H1 (cell line): Measurements from ENCODE around the gene DENND1A. TPM values are rescaled to one million over a fixed set of nuclear protein-coding genes. Genes with fewer than 3 reads are reported as not detected.

ENCODE experiments used
- CTCF ChIA-PET: fragments of 300-600 bp; sonication (Branson Sonifier 250); formaldehyde crosslinking; loops from one replicate; lab custom pipeline; 2021; ENCODE audit not compliant: partially characterized antibody; lab: Charles Lee
- POLR2A ChIA-PET: fragments of 300-600 bp; sonication (Branson Sonifier 250); formaldehyde crosslinking; loops from one replicate; lab custom pipeline; 2021; ENCODE audit warnings: inconsistent platforms; ENCODE audit not compliant: partially characterized antibody; lab: Charles Lee
- DNase-seq, 2 experiments: peaks; one replicate each; pipeline versions ENCODE4 v3.0.0 to v3.0.0-alpha.2; 2010 to 2022; ENCODE audit warnings: low spot score in 2 of 2, low read depth in 1 of 2, mixed read lengths in 1 of 2
- FAIRE-seq: peaks from 2 replicates; lab custom pipeline; 2011; peaks lifted over from hg19 to GRCh38; lab: Jason Lieb, UNC
- H2AFZ ChIP-seq: 2 replicates; pipeline ENCODE4 v1.8.1; 2012; ENCODE audit warnings: low read length, inconsistent platforms
- H2AK5ac ChIP-seq: 2 replicates; pipeline ENCODE4 v1.6.1; 2013; ENCODE audit warnings: low read depth, low read length
- H2BK120ac ChIP-seq: replicated peaks from 2 replicates; pipeline ENCODE3; 2013; ENCODE audit warnings: low read depth, low read length, inconsistent platforms
- H2BK12ac ChIP-seq: 2 replicates; pipeline ENCODE4 v1.6.1; 2013; ENCODE audit warnings: low read depth, low read length
- H2BK15ac ChIP-seq: 2 replicates; pipeline ENCODE4 v1.6.1; 2013; ENCODE audit warnings: low read length
- H2BK20ac ChIP-seq: 2 replicates; pipeline ENCODE4 v1.6.1; 2013; ENCODE audit warnings: low read length
- H2BK5ac ChIP-seq: 2 replicates; pipeline ENCODE4 v1.6.1; 2013; ENCODE audit warnings: low read depth, low read length
- H3K14ac ChIP-seq: 2 replicates; pipeline ENCODE4 v1.6.1; 2013; ENCODE audit warnings: inconsistent platforms; ENCODE audit not compliant: insufficient read length
- H3K18ac ChIP-seq: 2 replicates; pipeline ENCODE4 v1.6.1; 2013; ENCODE audit warnings: low read length; ENCODE audit errors: extremely low read depth
- H3K23ac ChIP-seq: 2 replicates; pipeline ENCODE4 v1.6.1; 2013; ENCODE audit warnings: inconsistent platforms; ENCODE audit not compliant: insufficient read length
- H3K23me2 ChIP-seq: 2 replicates; pipeline ENCODE4 v1.6.1; 2013; ENCODE audit warnings: low read depth, low read length
- H3K27ac ChIP-seq: 2 replicates; pipeline ENCODE4 v1.6.1; 2011; ENCODE audit warnings: low read depth, low read length, inconsistent platforms
- H3K27me3 ChIP-seq, 4 experiments: replicated peaks in 1 of 4; 1 replicate in 1 of 4; 2 replicates in 3 of 4; pipeline versions ENCODE4 v1.6.1 to v1.8.1; 2011 to 2013; ENCODE audit warnings: low read length in 3 of 4, mild to moderate bottlenecking in 3 of 4, inconsistent platforms in 2 of 4, mixed read lengths in 2 of 4, moderate library complexity in 1 of 4; ENCODE audit not compliant: control insufficient read depth in 3 of 4, insufficient read depth in 3 of 4; ENCODE audit errors: extremely low read depth in 1 of 4
- H3K36me3 ChIP-seq, 4 experiments: 2 replicates each; pipeline versions ENCODE4 v1.6.1 to v1.8.1; 2011 to 2013; ENCODE audit warnings: mild to moderate bottlenecking in 4 of 4, low read length in 3 of 4, moderate library complexity in 2 of 4, control low read depth in 1 of 4, inconsistent platforms in 1 of 4; ENCODE audit not compliant: insufficient read depth in 4 of 4, control insufficient read depth in 2 of 4
- H3K4ac ChIP-seq: replicated peaks from 2 replicates; pipeline ENCODE3; 2013; ENCODE audit warnings: low read length, low read depth, mixed read lengths, inconsistent platforms; ENCODE audit not compliant: insufficient read length
- H3K4me1 ChIP-seq, 4 experiments: replicated peaks in 1 of 4; 1 replicate in 1 of 4; 2 replicates in 3 of 4; pipeline versions ENCODE4 v1.6.1 to v1.8.1; 2011 to 2013; ENCODE audit warnings: low read length in 3 of 4, inconsistent platforms in 2 of 4, mixed read lengths in 1 of 4; ENCODE audit not compliant: insufficient read depth in 4 of 4, control insufficient read depth in 3 of 4
- H3K4me2 ChIP-seq, 2 experiments: 2 replicates each; pipeline versions ENCODE4 v1.6.1 to v1.8.1; 2011 to 2013; ENCODE audit warnings: low read depth in 2 of 2, low read length in 2 of 2, control low read depth in 1 of 2, inconsistent platforms in 1 of 2, mild to moderate bottlenecking in 1 of 2; ENCODE audit not compliant: insufficient read depth in 1 of 2
- H3K4me3 ChIP-seq, 4 experiments: fragments of 200-600, 300-600 bp in 1 of 4; sonication (generic), shearing (Covaris generic), sonication (Bioruptor Twin) in 1 of 4; 2 replicates each; pipeline versions ENCODE4 v1.5.1 to v1.8.1; 2011 to 2016; ENCODE audit warnings: low read length in 4 of 4, low read depth in 3 of 4, control low read depth in 2 of 4, inconsistent platforms in 2 of 4, mild to moderate bottlenecking in 2 of 4, mixed read lengths in 1 of 4, moderate library complexity in 1 of 4; ENCODE audit not compliant: insufficient read depth in 2 of 4; ENCODE audit errors: extremely low read depth in 1 of 4
- H3K56ac ChIP-seq: replicated peaks from 2 replicates; pipeline ENCODE3; 2013; ENCODE audit warnings: low read depth, mild to moderate bottlenecking, mixed read lengths, low read length, inconsistent platforms; ENCODE audit not compliant: insufficient read length
- H3K79me1 ChIP-seq: 2 replicates; pipeline ENCODE4 v1.6.1; 2013; ENCODE audit warnings: low read depth, low read length, control low read depth
- H3K79me2 ChIP-seq, 2 experiments: 2 replicates each; pipeline versions ENCODE4 v1.6.1 to v1.8.1; 2012 to 2013; ENCODE audit warnings: low read length in 2 of 2, mild to moderate bottlenecking in 2 of 2, inconsistent platforms in 1 of 2; ENCODE audit not compliant: insufficient read depth in 2 of 2, control insufficient read depth in 1 of 2
- H3K9ac ChIP-seq, 4 experiments: replicated peaks in 1 of 4; 1 replicate in 1 of 4; 2 replicates in 3 of 4; pipeline versions ENCODE4 v1.6.1 to v1.8.1; 2011 to 2013; ENCODE audit warnings: low read depth in 3 of 4, low read length in 3 of 4, control low read depth in 2 of 4, mild to moderate bottlenecking in 2 of 4, moderate library complexity in 2 of 4, inconsistent platforms in 1 of 4; ENCODE audit errors: extremely low read depth in 1 of 4
- H3K9me3 ChIP-seq, 2 experiments: 2 replicates each; pipeline versions ENCODE4 v1.6.1 to v1.8.1; 2012 to 2013; ENCODE audit warnings: mild to moderate bottlenecking in 2 of 2, moderate library complexity in 2 of 2, control low read depth in 1 of 2, inconsistent platforms in 1 of 2, low read depth in 1 of 2, low read length in 1 of 2, mixed read lengths in 1 of 2; ENCODE audit not compliant: insufficient read depth in 2 of 2
- H4K20me1 ChIP-seq, 2 experiments: replicated peaks in 1 of 2; 2 replicates each; pipeline versions ENCODE3 to v1.8.1; 2011 to 2013; ENCODE audit warnings: inconsistent platforms in 2 of 2, low read length in 2 of 2, mild to moderate bottlenecking in 1 of 2; ENCODE audit not compliant: insufficient read depth in 2 of 2, control insufficient read depth in 1 of 2
- H4K5ac ChIP-seq: 2 replicates; pipeline ENCODE4 v1.6.1; 2013; ENCODE audit warnings: low read length, low read depth, mixed read lengths, inconsistent platforms; ENCODE audit not compliant: insufficient read length
- H4K8ac ChIP-seq: 2 replicates; pipeline ENCODE4 v1.8.0; 2013; ENCODE audit warnings: mild to moderate bottlenecking, moderate library complexity, low read length, inconsistent platforms; ENCODE audit not compliant: insufficient read depth; ENCODE audit errors: extremely low read depth
- H4K91ac ChIP-seq: replicated peaks from 2 replicates; pipeline ENCODE3; 2013; ENCODE audit warnings: low read length, mixed read lengths, inconsistent platforms; ENCODE audit not compliant: insufficient read length
- CHD2 ChIP-seq: IDR thresholded peaks from 2 replicates; pipeline ENCODE4 v1.6.1; 2012; ENCODE audit warnings: low read length, improper control_type of control experiment
- FOSL1 ChIP-seq: IDR thresholded peaks from 2 replicates; pipeline ENCODE4 v1.6.1; 2011; ENCODE audit warnings: mild to moderate bottlenecking, low read depth, low read length, moderate library complexity; ENCODE audit not compliant: insufficient read depth
- HDAC6 ChIP-seq: IDR thresholded peaks from one replicate; pipeline ENCODE4 v1.7.1; 2012; ENCODE audit warnings: low read depth, mild to moderate bottlenecking, inconsistent platforms, low read length, moderate library complexity
- KDM1A ChIP-seq: fragments of 200-600, 300-600 bp; sonication (generic); IDR thresholded peaks from 2 replicates; pipeline ENCODE4 v1.7.1; 2016; ENCODE audit warnings: mild to moderate bottlenecking, low read length, borderline replicate concordance
- KDM4A ChIP-seq: IDR thresholded peaks from one replicate; pipeline ENCODE4 v1.7.1; 2012; ENCODE audit warnings: low read depth, mild to moderate bottlenecking, moderate library complexity, low read length, inconsistent platforms; ENCODE audit not compliant: severe bottlenecking
- PHF8 ChIP-seq: fragments of 200-600 bp; sonication (generic); conservative IDR thresholded peaks from 2 replicates; pipeline ENCODE4 v1.7.1; 2012; ENCODE audit warnings: low read depth, mild to moderate bottlenecking, inconsistent platforms, low read length, moderate library complexity
- POLR2A ChIP-seq, 2 experiments: IDR thresholded peaks; 1 replicate in 1 of 2; 2 replicates in 1 of 2; pipeline ENCODE4 v1.6.1; 2011; ENCODE audit warnings: low read depth in 2 of 2, low read length in 2 of 2, mild to moderate bottlenecking in 2 of 2; ENCODE audit errors: control extremely low read depth in 1 of 2
- RAD21 ChIP-seq, 2 experiments: IDR thresholded peaks in 1 of 2; conservative IDR thresholded peaks in 1 of 2; 2 replicates each; pipeline ENCODE4 v1.6.1; 2011; ENCODE audit warnings: low read depth in 2 of 2, low read length in 2 of 2, improper control_type of control experiment in 1 of 2, inconsistent platforms in 1 of 2, mild to moderate bottlenecking in 1 of 2, moderate library complexity in 1 of 2
- RBBP5 ChIP-seq: IDR thresholded peaks from 2 replicates; pipeline ENCODE4 v1.7.1; 2012; ENCODE audit warnings: low read depth, mild to moderate bottlenecking, inconsistent platforms, low read length, moderate library complexity, borderline replicate concordance
- SIX5 ChIP-seq: IDR thresholded peaks from 2 replicates; pipeline ENCODE4 v1.6.1; 2011; ENCODE audit warnings: mild to moderate bottlenecking, low read depth, low read length
- TAF7 ChIP-seq: optimal IDR thresholded peaks from 2 replicates; pipeline ENCODE3; 2011; ENCODE audit warnings: low read depth, mild to moderate bottlenecking, inconsistent platforms, low read length, moderate library complexity, borderline replicate concordance
- TBP ChIP-seq: IDR thresholded peaks from 2 replicates; pipeline ENCODE4 v1.6.1; 2011; ENCODE audit warnings: low read depth, low read length, improper control_type of control experiment
- WGBS, 2 experiments: shearing (Covaris generic) in 1 of 2; methylation state at CpG; one replicate each; pipeline versions ENCODE4 v1.1.6 to v1.1.7; 2013 to 2015; ENCODE audit warnings: low lambda C conversion rate in 2 of 2, mixed read lengths in 2 of 2, inconsistent platforms in 1 of 2, low coverage in 1 of 2, missing lambda C conversion rate in 1 of 2; ENCODE audit not compliant: insufficient replicate concordance in 2 of 2, insufficient coverage in 1 of 2, insufficient read length in 1 of 2; ENCODE audit errors: extremely low coverage in 1 of 2, missing lambda C conversion rate in 1 of 2; 5-methylcytosine and 5-hydroxymethylcytosine counted together
- polyA plus RNA-seq, 7 experiments: library from polyadenylated mRNA; depleted of rRNA in 3 of 7; stranded (reverse) in 5 of 7; unstranded in 2 of 7; fragments of >200 nt in 5 of 7; fragments of 200-250 nt in 2 of 7; gene quantifications; 1 replicate in 5 of 7; 2 replicates in 1 of 7; 4 replicates in 1 of 7; pipeline versions ENCODE4 v1.2.1 to v1.2.3, GENCODE V29; 2011 to 2013; ENCODE audit warnings: missing spikeins in 2 of 7, mixed read lengths in 2 of 7
- total RNA-seq: library from RNA; stranded (reverse); fragmentation: NEBNext Ultra II Directional; extraction: Animal tissue kit (Norgen Biotek cat#: 25700); gene quantifications from 2 replicates; pipeline ENCODE4 v1.2.1, GENCODE V29; 2021
- TF ChIP-seq, protein P1 (sequence below): IDR thresholded peaks from 2 replicates; pipeline ENCODE4 v1.6.1; 2012; ENCODE audit warnings: inconsistent platforms

Gene DENND1A
- total and polyA plus RNA-seq, 2 of the 8 experiments (the other 6 are each of a cell fraction or from before 2014, with no cell fraction given): 24.1 to 26.4 TPM

DNA sequence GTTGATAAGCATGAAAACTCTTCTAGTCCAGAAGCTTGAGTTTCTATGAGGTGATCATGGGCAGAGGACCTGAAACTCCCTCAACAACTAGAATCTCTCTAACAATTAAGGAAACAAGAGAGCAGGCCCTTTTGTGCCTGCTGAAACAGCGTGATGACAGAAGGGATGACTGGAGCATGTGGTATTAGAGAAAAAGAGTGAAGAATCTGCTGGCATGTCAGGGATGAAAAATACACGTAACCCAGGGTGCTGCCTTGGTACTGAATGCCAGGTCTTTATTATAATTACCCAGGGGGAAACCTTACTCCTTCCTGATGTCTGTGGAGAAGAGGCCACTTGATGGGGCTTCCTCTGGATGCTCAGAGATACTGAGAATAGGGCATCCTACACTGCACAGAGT, 406.1 kb downstream of the DENND1A start:
- Histone ChIP-seq H3K56ac (no peak overlapping the region), H3K4me3 (no peak overlapping the region), H2BK12ac (no peak overlapping the region), H4K20me1 (peaks cover 0 to 3% of the 10 kb centered on the region in 2 experiments), H3K79me2 (no peaks in the 10 kb centered on the region), H3K79me1 (no peaks in the 10 kb centered on the region), H2BK15ac (no peak overlapping the region), H3K23ac (no peak overlapping the region), H3K4me1 (peaks cover 0 to 2% (median 0%) of the 10 kb centered on the region in 4 experiments; a peak in 1 of 7 replicates), H3K9ac (no peak overlapping the region), H3K27ac (no peak overlapping the region), H4K8ac (no peak overlapping the region), H4K5ac (no peak overlapping the region), H2AK5ac (no peak overlapping the region), H3K9me3 (no peaks in the 10 kb centered on the region), H3K4me2 (no peak overlapping the region), H3K18ac (no peak overlapping the region), H3K36me3 (no peaks in the 10 kb centered on the region), H2BK5ac (no peak overlapping the region), H3K23me2 (0 out of 2 replicates have a peak, but pooled peaks cover 2% of the 10 kb centered on the region), H3K4ac (no peak overlapping the region), H4K91ac (no peak overlapping the region), H2BK120ac (no peak overlapping the region), H3K14ac (no peak overlapping the region), H2AFZ (no peak overlapping the region), H3K27me3 (no peaks in the 10 kb centered on the region), H2BK20ac (no peak overlapping the region)
- DNase-seq: no peak
- ChIA-PET CTCF (interaction anchor here (1.3 to 1.7 kb wide), 3 partner anchors 76 to 517 kb away, joined by 3 to 7 read pairs (median 5); no protein-coding TSS in a partner anchor), POLR2A (no interaction called here)
- TF ChIP-seq RBBP5 (no peak), KDM1A (no peak), KDM4A (no peak), SIX5 (no peak), PHF8 (no peak), TAF7 (no peak), RAD21 (IDR thresholded peaks at IDR 0.05 in 1 of 2, conservative IDR thresholded peaks at IDR 0.05 in 1 of 2; ENCODE audit: low read depth in 2 of 2, low read length in 2 of 2) (no peak), HDAC6 (no peak), FOSL1 (no peak), TBP (no peak), POLR2A (IDR thresholded peaks at IDR 0.05; ENCODE audit: control extremely low read depth in 1 of 2, low read depth in 2 of 2, low read length in 2 of 2) (no peak), CHD2 (no peak)
- TF ChIP-seq, protein P1, sequence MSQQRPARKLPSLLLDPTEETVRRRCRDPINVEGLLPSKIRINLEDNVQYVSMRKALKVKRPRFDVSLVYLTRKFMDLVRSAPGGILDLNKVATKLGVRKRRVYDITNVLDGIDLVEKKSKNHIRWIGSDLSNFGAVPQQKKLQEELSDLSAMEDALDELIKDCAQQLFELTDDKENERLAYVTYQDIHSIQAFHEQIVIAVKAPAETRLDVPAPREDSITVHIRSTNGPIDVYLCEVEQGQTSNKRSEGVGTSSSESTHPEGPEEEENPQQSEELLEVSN: no peak
- no peak for FAIRE-seq
- WGBS, 2 experiments: 90% methylated on average over 2 of the region's 2 CpGs; no CpG with 5 or more reads in 1 of the 2 experiments
